IMR-90 (cell line): ENCODE measurements around the gene WASF3. TPM values are rescaled to one million over a fixed set of nuclear protein-coding genes. Genes with fewer than 3 reads are reported as not detected.

ENCODE experiments used
- ATAC-seq: fragments of 200-7000 bp; cut with Tn5 transposase; 2 replicates; pipeline ENCODE4 v1.9.1; 2020; ENCODE audit warnings: low read depth, mild to moderate bottlenecking, moderate library complexity
- BruUV-seq: library from RNA; stranded (reverse); fragments of 400-500 nt; replicated peaks from 2 replicates; lab custom pipeline; 2021; lab: Mats Ljungman, UMichigan
- CTCF ChIA-PET: fragments of 300-600 bp; formaldehyde crosslinking; extraction: SDS; loops from one replicate; lab custom pipeline; 2021; ENCODE audit warnings: antibody characterized with exemption; lab: Yijun Ruan, JAX
- POLR2A ChIA-PET: fragments of 300-600 bp; sonication (Branson Sonifier 250); formaldehyde crosslinking; loops from one replicate; lab custom pipeline; 2022; ENCODE audit warnings: antibody characterized with exemption; ENCODE audit not compliant: unreplicated experiment; lab: Charles Lee
- DNase-seq: peaks from one replicate; pipeline ENCODE4 v3.0.0; 2013
- H2AFZ ChIP-seq: replicated peaks from 2 replicates; pipeline ENCODE3; 2013; ENCODE audit warnings: low read length, mild to moderate bottlenecking; ENCODE audit not compliant: poor library complexity
- H2AK5ac ChIP-seq: 2 replicates; pipeline ENCODE4 v1.6.1; 2013; ENCODE audit warnings: low read depth, low read length, inconsistent platforms
- H2AK9ac ChIP-seq: replicated peaks from 2 replicates; pipeline ENCODE3; 2013; ENCODE audit warnings: mild to moderate bottlenecking, low read depth, low read length, moderate library complexity; ENCODE audit not compliant: poor library complexity
- H2BK120ac ChIP-seq: 2 replicates; pipeline ENCODE4 v1.6.1; 2013; ENCODE audit warnings: low read depth, low read length, inconsistent platforms
- H2BK15ac ChIP-seq: 3 replicates; pipeline ENCODE4 v1.6.1; 2013; ENCODE audit warnings: low read depth, low read length, inconsistent platforms
- H2BK20ac ChIP-seq: 2 replicates; pipeline ENCODE4 v1.6.1; 2013; ENCODE audit warnings: low read depth, mild to moderate bottlenecking, inconsistent platforms, low read length, moderate library complexity
- H2BK5ac ChIP-seq: 2 replicates; pipeline ENCODE4 v1.6.1; 2013; ENCODE audit warnings: mild to moderate bottlenecking, low read depth, low read length, inconsistent platforms; ENCODE audit not compliant: poor library complexity, severe bottlenecking
- H3K14ac ChIP-seq: replicated peaks from 2 replicates; pipeline ENCODE4 v1.6.1; 2013; ENCODE audit warnings: low read depth, low read length, inconsistent platforms
- H3K18ac ChIP-seq: 2 replicates; pipeline ENCODE4 v1.6.1; 2013; ENCODE audit warnings: low read depth, low read length, control low read depth
- H3K23ac ChIP-seq: 2 replicates; pipeline ENCODE4 v1.6.1; 2013; ENCODE audit warnings: low read depth, low read length, inconsistent platforms
- H3K27ac ChIP-seq: 2 replicates; pipeline ENCODE4 v1.5.1; 2013; ENCODE audit warnings: mild to moderate bottlenecking, control low read depth, low read length; ENCODE audit not compliant: insufficient read depth
- H3K27me3 ChIP-seq: 2 replicates; pipeline ENCODE4 v1.6.1; 2013; ENCODE audit warnings: low read length; ENCODE audit not compliant: control insufficient read depth, insufficient read depth
- H3K36me3 ChIP-seq: 2 replicates; pipeline ENCODE4 v1.6.1; 2013; ENCODE audit warnings: low read length, mixed read lengths; ENCODE audit not compliant: control insufficient read depth, insufficient read depth
- H3K4ac ChIP-seq: 2 replicates; pipeline ENCODE4 v1.6.1; 2013; ENCODE audit warnings: low read depth, low read length, inconsistent platforms
- H3K4me1 ChIP-seq: 2 replicates; pipeline ENCODE4 v1.6.1; 2013; ENCODE audit warnings: low read length, mixed read lengths; ENCODE audit not compliant: control insufficient read depth, insufficient read depth
- H3K4me2 ChIP-seq: 2 replicates; pipeline ENCODE4 v1.6.1; 2013; ENCODE audit warnings: low read depth, mild to moderate bottlenecking, control low read depth, low read length, moderate library complexity
- H3K4me3 ChIP-seq: 2 replicates; pipeline ENCODE4 v1.5.1; 2013; ENCODE audit warnings: low read depth, mild to moderate bottlenecking, control low read depth, low read length, moderate library complexity; ENCODE audit not compliant: insufficient read depth
- H3K56ac ChIP-seq: 2 replicates; pipeline ENCODE4 v1.6.1; 2013; ENCODE audit warnings: low read length, inconsistent platforms; ENCODE audit not compliant: insufficient read depth; ENCODE audit errors: extremely low read depth
- H3K79me1 ChIP-seq, 2 experiments: 2 replicates each; pipeline ENCODE4 v1.6.1; 2013; ENCODE audit warnings: low read length in 2 of 2, inconsistent platforms in 1 of 2, low read depth in 1 of 2
- H3K9ac ChIP-seq: 2 replicates; pipeline ENCODE4 v1.6.1; 2013; ENCODE audit warnings: low read depth, low read length, control low read depth
- H3K9me1 ChIP-seq: 2 replicates; pipeline ENCODE4 v1.6.1; 2013; ENCODE audit warnings: low read length, inconsistent platforms; ENCODE audit not compliant: insufficient read depth
- H3K9me3 ChIP-seq: 2 replicates; pipeline ENCODE4 v1.6.1; 2013; ENCODE audit warnings: low read length; ENCODE audit not compliant: control insufficient read depth, insufficient read depth
- H4K20me1 ChIP-seq: 2 replicates; pipeline ENCODE4 v1.6.1; 2013; ENCODE audit warnings: low read length, inconsistent platforms; ENCODE audit not compliant: insufficient read depth
- H4K5ac ChIP-seq: 2 replicates; pipeline ENCODE4 v1.6.1; 2013; ENCODE audit warnings: mild to moderate bottlenecking, low read depth, low read length, control low read depth
- H4K8ac ChIP-seq, 2 experiments: 2 replicates each; pipeline ENCODE4 v1.6.1; 2013; ENCODE audit warnings: low read depth in 2 of 2, low read length in 2 of 2, control low read depth in 1 of 2, inconsistent platforms in 1 of 2
- H4K91ac ChIP-seq: 2 replicates; pipeline ENCODE4 v1.6.1; 2013; ENCODE audit warnings: low read depth, low read length, inconsistent platforms; ENCODE audit not compliant: insufficient read depth
- ELK1 ChIP-seq: fragments of 150-350 bp; IDR thresholded peaks from 2 replicates; pipeline ENCODE4 v1.6.1; 2016; ENCODE audit warnings: low read depth, mild to moderate bottlenecking, low read length, moderate library complexity, borderline replicate concordance
- MXI1 ChIP-seq: IDR thresholded peaks from 2 replicates; pipeline ENCODE4 v1.6.1; 2012; ENCODE audit warnings: low read depth, mild to moderate bottlenecking, low read length, moderate library complexity, borderline replicate concordance
- NFE2L2 ChIP-seq: fragments of 150-350 bp; IDR thresholded peaks from 2 replicates; pipeline ENCODE4 v1.6.1; 2016; ENCODE audit warnings: low read depth, mild to moderate bottlenecking, low read length
- RFX5 ChIP-seq: IDR thresholded peaks from 2 replicates; pipeline ENCODE4 v1.8.0; 2012; ENCODE audit warnings: low read depth, mild to moderate bottlenecking, low read length, moderate library complexity
- WGBS, 2 experiments: methylation state at CpG; one replicate each; pipeline versions ENCODE4 v1.1.5 to v1.1.7; 2013; ENCODE audit warnings: missing lambda C conversion rate in 2 of 2; ENCODE audit not compliant: insufficient read length in 1 of 2; ENCODE audit errors: extremely low coverage in 2 of 2; 5-methylcytosine and 5-hydroxymethylcytosine counted together
- dilution Hi-C: fragments of 300-500 bp; cut with HindIII; formaldehyde crosslinking; loops from one replicate; pipeline ENCODE4 v1.14.3; 2018; ENCODE audit warnings: low sequenced_read_pairs; ENCODE audit not compliant: unreplicated experiment
- in situ Hi-C: fragments of 300-500 bp; cut with MboI; formaldehyde crosslinking; loops from 3 replicates; pipeline ENCODE4 v1.14.3; 2019; ENCODE audit warnings: low sequenced_read_pairs, inconsistent platforms, mixed read lengths
- intact Hi-C: fragments of 100-400 bp; cut with micrococcal nuclease; formaldehyde crosslinking; loops from 2 replicates; pipeline ENCODE4 v1.10.0; 2022
- polyA plus RNA-seq, 3 experiments: library from polyadenylated mRNA; depleted of rRNA; stranded (reverse); fragments of >200 nt; gene quantifications; 2 replicates each; pipeline ENCODE4 v1.2.3, GENCODE V29; 2012; ENCODE audit warnings: low replicate concordance in 1 of 3
- total RNA-seq: library from RNA; depleted of rRNA; stranded (reverse); fragments of >200 nt; gene quantifications from 2 replicates; pipeline ENCODE4 v1.2.3, GENCODE V29; 2012

WASF3 gene
- total and polyA plus RNA-seq, 2 of the 4 experiments (the other 2 are of a cell fraction), result 4.3 to 11.4 TPM

- POLR2A ChIA-PET, result no interaction called here
- H2BK15ac ChIP-seq, result no peak overlapping the region
- intact Hi-C loops, result no loop called here
Measured at GRCh38 chr13:26551255-26551860, 6.1 kb upstream of the WASF3 start.

More at GRCh38 chr13:26551255-26551860, 6.1 kb upstream of the WASF3 start:
- TF ChIP-seq ELK1, result no peak
- no peak for TF ChIP-seq NFE2L2
- TF ChIP-seq MXI1, result no peak
- no peak for TF ChIP-seq RFX5
- Histone ChIP-seq H2BK120ac (no peak overlapping the region), H3K23ac (no peak overlapping the region), H3K9me1 (no peaks in the 10 kb centered on the region), H2AK5ac (no peak overlapping the region), H3K4me3 (no peak overlapping the region), H2BK20ac (no peak overlapping the region), H2AFZ (no peak overlapping the region), H3K36me3 (no peaks in the 10 kb centered on the region), H3K4ac (no peak overlapping the region), H3K14ac (no peak overlapping the region), H3K79me1 (no peaks in the 10 kb centered on the region), H3K4me2 (no peak overlapping the region), H4K91ac (no peak overlapping the region), H4K5ac (no peak overlapping the region), H3K9ac (no peak overlapping the region), H3K27me3 (peaks cover 14% of the 10 kb centered on the region), H3K56ac (no peak overlapping the region), H3K4me1 (no peaks in the 10 kb centered on the region), H3K9me3 (peaks cover 2% of the 10 kb centered on the region), H4K20me1 (no peaks in the 10 kb centered on the region), H3K18ac (no peak overlapping the region), H3K27ac (no peak overlapping the region), H2AK9ac (no peak overlapping the region), H4K8ac (no peak overlapping the region), H2BK5ac (no peak overlapping the region)
- no peak for ATAC-seq
- DNase-seq, result peak; percentile 39
- in situ Hi-C loops, result no loop called here
- dilution Hi-C loops, result no loop called here
- BruUV-seq, result no TSS peak
- CTCF ChIA-PET, result no interaction called here
- 42% methylated on average over 3 of the region's 6 CpGs; no CpG with 5 or more reads in 1 of the 2 experiments for WGBS, 2 experiments
